NCI-H1417 treated with DMSO at 0.1 percent for 48 hours (cell line): ENCODE measurements around the gene UACA.
"Not testable (repeated sequence)": the region's sequence is repeated elsewhere in the genome, so short reads cannot be mapped to it uniquely, and the experiment has no call there.

Experiments used
- DNase-seq: peaks from one replicate; lab custom pipeline; 2025; lab: John Stamatoyannopoulos, UW

The UACA gene

GRCh38 chr15:70627734-70628548, 135.4 kb downstream of the UACA start:
- peak; percentile 42 for DNase-seq

GRCh38 chr15:70627322-70627721, 136.0 kb downstream of the UACA start:
- no peak for DNase-seq

GRCh38 chr15:70625438-70625837, 137.9 kb downstream of the UACA start:
- DNase-seq, result no peak

- no peak for DNase-seq
Observed at GRCh38 chr15:70625011-70625410, 138.3 kb downstream of the UACA start.

GRCh38 chr15:70618929-70619328, 144.4 kb downstream of the UACA start:
- no peak for DNase-seq

DNA sequence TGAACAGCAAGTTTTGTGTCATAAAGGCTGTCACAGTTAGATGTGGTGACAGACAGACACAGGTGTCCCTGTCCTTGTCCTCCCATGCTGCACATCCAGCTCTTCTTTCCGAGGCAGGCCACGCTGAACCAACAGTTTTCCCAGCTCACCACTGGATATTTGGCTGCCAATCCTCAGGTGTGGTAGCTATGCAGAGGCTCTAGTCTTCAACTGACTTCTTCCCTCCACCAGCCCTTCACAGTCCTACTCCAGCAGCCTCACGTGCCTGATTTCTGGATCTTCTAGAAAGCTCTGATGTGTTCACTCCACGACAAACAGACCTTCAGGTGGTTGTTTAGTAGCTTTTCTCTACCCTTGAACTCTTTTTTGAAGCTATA, 145.5 kb downstream of the UACA start:
- no peak for DNase-seq

GRCh38 chr15:70617076-70617910, 146.1 kb downstream of the UACA start:
- DNase-seq, result no peak

DNA sequence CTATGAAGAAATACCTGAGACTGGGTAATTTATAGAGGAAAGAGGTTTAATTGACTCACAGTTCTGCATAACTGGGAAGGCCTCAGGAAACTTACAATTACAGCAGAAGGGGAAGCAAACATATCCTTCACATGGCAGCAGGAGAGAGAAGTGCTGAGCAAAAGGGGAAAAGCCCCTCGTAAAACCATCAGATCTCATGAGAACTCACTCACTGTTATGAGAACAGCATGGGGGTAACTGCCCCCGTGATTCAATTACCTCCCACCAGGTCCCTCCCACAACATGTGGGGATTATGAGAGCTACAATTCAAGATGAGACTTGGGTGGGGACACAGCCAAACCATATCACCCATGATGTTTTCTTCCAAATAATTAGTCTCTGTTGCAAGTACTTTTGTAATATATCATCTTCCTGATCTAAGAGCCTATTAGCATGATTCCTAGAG, 147.0 kb downstream of the UACA start:
- not testable (repeated sequence) for DNase-seq

- DNase-seq, result no peak
Observed at GRCh38 chr15:70615435-70616310, 147.7 kb downstream of the UACA start.

DNA sequence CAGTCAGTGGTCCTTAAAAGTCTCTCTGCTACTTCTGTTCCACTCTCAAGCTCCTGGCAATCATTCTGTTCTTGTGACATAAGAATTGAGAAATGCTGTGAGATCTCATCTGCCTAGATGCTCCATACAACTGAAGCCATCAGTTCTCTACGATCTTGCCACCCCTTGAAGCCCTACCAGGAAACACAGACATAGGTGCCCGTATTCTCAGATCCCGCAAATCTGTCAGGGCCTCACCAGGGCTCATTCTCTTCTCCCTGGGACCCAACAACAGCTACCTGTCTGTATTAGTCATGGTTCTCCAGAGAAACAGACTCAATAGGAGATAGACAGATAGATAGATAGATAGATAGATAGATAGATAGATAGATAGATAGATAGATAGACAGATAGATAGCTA, 149.1 kb downstream of the UACA start:
- DNase-seq, result no peak

GRCh38 chr15:70613271-70613670, 150.1 kb downstream of the UACA start:
- DNase-seq, result no peak

DNA sequence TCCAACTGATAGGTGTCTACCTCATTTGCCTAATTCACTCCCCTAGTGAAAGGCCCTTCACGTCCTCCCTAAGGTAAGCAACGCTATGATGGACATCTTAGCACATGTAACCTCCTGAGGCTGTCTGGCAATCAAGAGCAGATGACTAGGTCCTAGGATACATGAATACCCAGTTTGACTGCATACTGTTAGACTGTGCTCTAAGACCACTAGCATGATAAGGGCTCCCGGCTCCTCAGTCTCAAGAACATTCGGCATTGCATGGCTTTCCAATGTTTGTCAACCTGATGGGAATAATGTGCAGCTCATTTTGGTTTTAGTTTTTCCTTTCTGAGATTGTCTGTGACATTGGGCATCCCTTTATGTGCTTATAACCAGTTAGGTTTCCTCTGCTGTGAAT, 152.1 kb downstream of the UACA start:
- no peak for DNase-seq

DNA sequence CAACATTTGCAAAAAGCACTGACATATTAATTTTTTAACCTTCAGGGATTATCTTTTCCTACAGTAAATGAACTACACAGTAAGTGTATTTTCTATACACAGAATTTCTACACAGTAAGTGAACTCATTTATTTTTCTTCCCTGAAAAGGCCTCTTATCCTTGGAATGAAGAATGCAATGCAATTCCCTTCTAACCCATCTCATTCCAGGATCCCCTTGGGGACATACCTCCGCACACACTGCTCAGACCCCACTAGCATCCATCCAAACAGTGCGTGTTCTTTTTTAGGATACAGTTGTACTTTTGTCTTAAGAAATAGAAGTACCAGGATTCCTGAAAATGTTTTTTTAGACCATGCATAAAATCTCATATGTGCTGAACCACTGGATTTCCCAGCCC, 152.8 kb downstream of the UACA start:
- DNase-seq, result no peak

GRCh38 chr15:70609889-70610288, 153.5 kb downstream of the UACA start:
- DNase-seq, result no peak

GRCh38 chr15:70608144-70608543, 155.2 kb downstream of the UACA start:
- no peak for DNase-seq

- DNase-seq, result no peak
Observed at GRCh38 chr15:70605606-70606410, 157.6 kb downstream of the UACA start.

GRCh38 chr15:70604666-70605315, 158.6 kb downstream of the UACA start:
- DNase-seq, result no peak
